ENCODE results near the gene FAM227A.

DNA sequence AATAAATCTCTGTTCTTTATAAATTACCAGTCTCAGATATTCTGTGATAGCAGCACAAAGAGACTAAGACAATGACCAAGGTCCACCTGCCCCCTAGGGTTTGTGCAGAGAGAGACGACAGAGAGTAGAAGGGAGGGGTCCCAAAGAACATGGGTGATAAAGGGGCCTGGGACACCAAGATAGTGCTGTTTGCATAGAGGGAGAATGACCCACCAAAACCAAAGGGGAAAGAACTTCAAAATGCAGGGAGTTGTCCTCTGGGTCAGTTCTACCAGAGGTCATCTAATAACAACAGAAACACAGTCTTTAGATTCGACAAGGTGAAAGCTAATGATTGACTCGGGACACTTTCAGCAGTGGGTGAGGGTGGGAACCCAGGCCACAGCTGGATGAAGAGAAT is 23.7 kb downstream of the FAM227A start:
- TF ChIP-seq, protein P1, sequence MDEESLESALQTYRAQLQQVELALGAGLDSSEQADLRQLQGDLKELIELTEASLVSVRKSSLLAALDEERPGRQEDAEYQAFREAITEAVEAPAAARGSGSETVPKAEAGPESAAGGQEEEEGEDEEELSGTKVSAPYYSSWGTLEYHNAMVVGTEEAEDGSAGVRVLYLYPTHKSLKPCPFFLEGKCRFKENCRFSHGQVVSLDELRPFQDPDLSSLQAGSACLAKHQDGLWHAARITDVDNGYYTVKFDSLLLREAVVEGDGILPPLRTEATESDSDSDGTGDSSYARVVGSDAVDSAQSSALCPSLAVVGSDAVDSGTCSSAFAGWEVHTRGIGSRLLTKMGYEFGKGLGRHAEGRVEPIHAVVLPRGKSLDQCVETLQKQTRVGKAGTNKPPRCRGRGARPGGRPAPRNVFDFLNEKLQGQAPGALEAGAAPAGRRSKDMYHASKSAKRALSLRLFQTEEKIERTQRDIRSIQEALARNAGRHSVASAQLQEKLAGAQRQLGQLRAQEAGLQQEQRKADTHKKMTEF (CRISPR knock-in tag; IDR thresholded peaks at IDR 0.05) = no peak
- TF ChIP-seq YY1 (IDR thresholded peaks at IDR 0.05; ENCODE audit: insufficient read depth, insufficient replicate concordance, low read depth, low read length) = no peak

All from HepG2 (cell line).